ENCODE data around the gene POLG2. TPM values are rescaled to one million over a fixed set of nuclear protein-coding genes. Genes with fewer than 3 reads are reported as not detected.
"Not testable (repeated sequence)": the region's sequence is repeated elsewhere in the genome, so short reads cannot be mapped to it uniquely, and the experiment has no call there.

The POLG2 gene
- total RNA-seq, 1 donor from 2014 or later: 12.0 TPM

GRCh38 chr17:64472564-64472963 lies 24.3 kb downstream of the POLG2 start:
- Histone ChIP-seq H3K9me3 (no peaks in the 10 kb centered on the region), H3K27me3 (ENCODE audit: low read depth) (no peaks in the 10 kb centered on the region), H3K27ac (no peak overlapping the region), H3K4me1 (no peaks in the 10 kb centered on the region), H3K36me3 (peaks cover 37% of the 10 kb centered on the region), H3K4me3 (no peak overlapping the region)
- intact Hi-C loops (cut with DNase I): no loop called here
- ATAC-seq: no peak
- TF ChIP-seq, protein P1, sequence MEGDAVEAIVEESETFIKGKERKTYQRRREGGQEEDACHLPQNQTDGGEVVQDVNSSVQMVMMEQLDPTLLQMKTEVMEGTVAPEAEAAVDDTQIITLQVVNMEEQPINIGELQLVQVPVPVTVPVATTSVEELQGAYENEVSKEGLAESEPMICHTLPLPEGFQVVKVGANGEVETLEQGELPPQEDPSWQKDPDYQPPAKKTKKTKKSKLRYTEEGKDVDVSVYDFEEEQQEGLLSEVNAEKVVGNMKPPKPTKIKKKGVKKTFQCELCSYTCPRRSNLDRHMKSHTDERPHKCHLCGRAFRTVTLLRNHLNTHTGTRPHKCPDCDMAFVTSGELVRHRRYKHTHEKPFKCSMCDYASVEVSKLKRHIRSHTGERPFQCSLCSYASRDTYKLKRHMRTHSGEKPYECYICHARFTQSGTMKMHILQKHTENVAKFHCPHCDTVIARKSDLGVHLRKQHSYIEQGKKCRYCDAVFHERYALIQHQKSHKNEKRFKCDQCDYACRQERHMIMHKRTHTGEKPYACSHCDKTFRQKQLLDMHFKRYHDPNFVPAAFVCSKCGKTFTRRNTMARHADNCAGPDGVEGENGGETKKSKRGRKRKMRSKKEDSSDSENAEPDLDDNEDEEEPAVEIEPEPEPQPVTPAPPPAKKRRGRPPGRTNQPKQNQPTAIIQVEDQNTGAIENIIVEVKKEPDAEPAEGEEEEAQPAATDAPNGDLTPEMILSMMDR (IDR thresholded peaks at IDR 0.05): no peak
- no peak for DNase-seq

GRCh38 chr17:64471440-64471839 lies 25.4 kb downstream of the POLG2 start:
- intact Hi-C loops (cut with DNase I): no loop called here
- Histone ChIP-seq H3K27me3 (ENCODE audit: low read depth) (no peaks in the 10 kb centered on the region), H3K9me3 (no peaks in the 10 kb centered on the region), H3K4me1 (no peaks in the 10 kb centered on the region), H3K36me3 (peaks cover 41% of the 10 kb centered on the region), H3K4me3 (no peak overlapping the region), H3K27ac (no peak overlapping the region)
- TF ChIP-seq, protein P1 (IDR thresholded peaks at IDR 0.05): no peak
- no peak for ATAC-seq
- no peak for DNase-seq

DNA sequence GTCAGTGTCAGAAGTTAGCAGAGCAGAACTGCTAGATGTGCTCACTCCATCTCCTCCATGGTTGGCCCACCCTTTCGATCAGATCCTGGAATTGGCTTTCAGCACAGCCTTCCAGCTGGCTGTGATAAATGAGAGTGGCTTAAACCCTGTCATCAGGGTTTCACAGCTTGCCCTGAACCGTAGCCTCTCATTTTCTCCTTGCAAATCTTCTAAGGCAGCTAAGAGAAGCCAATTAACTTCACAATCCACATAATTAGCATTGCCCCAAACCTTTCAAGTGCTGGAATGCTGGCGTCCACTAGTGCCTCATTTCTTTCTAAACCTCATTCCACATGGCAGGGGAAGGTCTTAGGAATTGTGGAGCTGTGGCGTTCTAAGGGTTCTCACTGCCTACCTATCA lies 26.2 kb downstream of the POLG2 start:
- Histone ChIP-seq H3K4me1 (no peaks in the 10 kb centered on the region), H3K9me3 (no peaks in the 10 kb centered on the region), H3K36me3 (peaks cover 48% of the 10 kb centered on the region), H3K27ac (no peak overlapping the region), H3K4me3 (no peak overlapping the region), H3K27me3 (ENCODE audit: low read depth) (no peaks in the 10 kb centered on the region)
- intact Hi-C loops (cut with DNase I): no loop called here
- no peak for ATAC-seq
- TF ChIP-seq, protein P1 (IDR thresholded peaks at IDR 0.05): no peak
- no peak for DNase-seq

GRCh38 chr17:64466834-64467233 lies 30.0 kb downstream of the POLG2 start:
- H3K4me3 ChIP-seq; H3K4me1 ChIP-seq; DNase-seq; ATAC-seq; H3K9me3 ChIP-seq; H3K27me3 ChIP-seq (ENCODE audit: low read depth); intact Hi-C loops (cut with DNase I); H3K27ac ChIP-seq: not testable (repeated sequence)
- H3K36me3 ChIP-seq: peaks cover 48% of the 10 kb centered on the region

GRCh38 chr17:64466019-64466735 lies 30.7 kb downstream of the POLG2 start:
- Histone ChIP-seq H3K36me3 (peaks cover 48% of the 10 kb centered on the region), H3K4me3 (no peak overlapping the region)
- intact Hi-C loops (cut with DNase I): no loop called here

GRCh38 chr17:64461788-64462187 lies 35.1 kb downstream of the POLG2 start:
- Histone ChIP-seq H3K36me3 (peaks cover 14% of the 10 kb centered on the region), H3K9me3 (no peaks in the 10 kb centered on the region), H3K4me1 (peaks cover 6% of the 10 kb centered on the region), H3K27ac (no peak overlapping the region), H3K4me3 (no peak overlapping the region), H3K27me3 (ENCODE audit: low read depth) (no peaks in the 10 kb centered on the region)
- TF ChIP-seq, protein P1 (IDR thresholded peaks at IDR 0.05): no peak
- intact Hi-C loops (cut with DNase I): no loop called here
- ATAC-seq (no peak), DNase-seq (no peak)

More at GRCh38 chr17:64466019-64466735, 30.7 kb downstream of the POLG2 start:
- no peaks in the 10 kb centered on the region for H3K27me3 ChIP-seq (ENCODE audit: low read depth)
- no peak for ATAC-seq
- TF ChIP-seq, protein P1 (IDR thresholded peaks at IDR 0.05): no peak
- no peaks in the 10 kb centered on the region for H3K4me1 ChIP-seq
- H3K9me3 ChIP-seq: no peaks in the 10 kb centered on the region
- H3K27ac ChIP-seq: no peak overlapping the region
- DNase-seq: no peak
